ENCODE measurements around the gene MDH1B.

Gene MDH1B

GRCh38 chr2:206698811-206699210, 66.3 kb downstream of the MDH1B start:
- in situ Hi-C loops (cut with MboI; ENCODE audit: low sequenced_read_pairs): no loop called here

- in situ Hi-C loops (cut with MboI; ENCODE audit: low sequenced_read_pairs): no loop called here
Measured at GRCh38 chr2:206696910-206697309, 68.2 kb downstream of the MDH1B start.

GRCh38 chr2:206693399-206694137, 71.6 kb downstream of the MDH1B start:
- in situ Hi-C loops (cut with MboI; ENCODE audit: low sequenced_read_pairs): no loop called here

GRCh38 chr2:206692971-206693370, 72.2 kb downstream of the MDH1B start:
- in situ Hi-C loops (cut with MboI; ENCODE audit: low sequenced_read_pairs): no loop called here

DNA sequence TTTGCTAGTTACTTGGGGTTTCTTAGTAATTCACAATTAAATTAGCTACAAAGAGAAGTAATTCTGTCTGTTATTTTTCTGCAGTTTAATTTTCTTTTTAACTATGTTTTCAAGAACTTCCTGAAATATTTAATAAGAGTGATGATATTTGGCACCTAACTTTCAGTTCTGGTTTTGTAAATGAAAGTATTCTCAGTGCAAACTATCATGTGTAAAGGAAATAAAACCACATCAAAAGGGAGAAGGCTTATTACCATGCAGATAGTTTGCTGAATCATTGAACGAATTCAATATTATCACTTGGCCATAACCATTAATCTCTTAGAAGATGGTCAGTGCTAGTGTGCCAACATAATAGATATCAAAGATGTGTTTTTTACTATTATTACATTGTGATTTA, 76.1 kb downstream of the MDH1B start:
- in situ Hi-C loops (cut with MboI; ENCODE audit: low sequenced_read_pairs): no loop called here

GRCh38 chr2:206688453-206688852, 76.7 kb downstream of the MDH1B start:
- in situ Hi-C loops (cut with MboI; ENCODE audit: low sequenced_read_pairs): no loop called here

All from HL-60/S4 treated with phorbol 12-myristate 13-acetate at 8.2 ng/mL for 4 days and 3 days (cell line).